Activated naive CD8-positive, alpha-beta T cell treated with anti-CD3 and anti-CD28 coated beads, Interleukin-2, amount 10 ng/mL, durations not matched to agents 7 days and 5 days (primary cell): ENCODE data around the gene CAMK2D. TPM values are rescaled to one million over a fixed set of nuclear protein-coding genes. Genes with fewer than 3 reads are reported as not detected.
"Not testable (repeated sequence)": the region's sequence is repeated elsewhere in the genome, so short reads cannot be mapped to it uniquely, and the experiment has no call there.

Experiments used
- ATAC-seq: fragments of 150-1000 bp; cut with Tn5 transposase; one replicate; pipeline ENCODE4 v1.10.0; 2021; ENCODE audit warnings: low read depth, moderate library complexity
- POLR2A ChIA-PET: fragments of 350-600 bp; sonication (Branson Sonifier 250); formaldehyde crosslinking; loops from one replicate; lab custom pipeline; 2021; ENCODE audit warnings: antibody characterized with exemption; lab: Charles Lee
- DNase-seq: peaks from one replicate; pipeline ENCODE4 v3.0.0; 2021
- H3K27ac Mint-ChIP-seq: one replicate; pipeline ENCODE4 v1.8.0; 2022; ENCODE audit warnings: mild to moderate bottlenecking, mixed read lengths
- H3K27me3 Mint-ChIP-seq: one replicate; pipeline ENCODE4 v1.8.0; 2022; ENCODE audit warnings: mild to moderate bottlenecking, moderate library complexity, mixed read lengths
- H3K36me3 Mint-ChIP-seq: one replicate; pipeline ENCODE4 v1.8.0; 2021; ENCODE audit warnings: mild to moderate bottlenecking, mixed read lengths
- H3K4me1 Mint-ChIP-seq: one replicate; pipeline ENCODE4 v1.8.0; 2021; ENCODE audit warnings: mixed read lengths
- H3K4me3 Mint-ChIP-seq: one replicate; pipeline ENCODE4 v1.8.0; 2022; ENCODE audit warnings: mild to moderate bottlenecking, moderate library complexity, mixed read lengths
- H3K9me3 Mint-ChIP-seq: one replicate; pipeline ENCODE4 v1.8.0; 2021; ENCODE audit warnings: mixed read lengths
- total RNA-seq, 2 experiments: library from RNA; stranded (reverse); gene quantifications; one replicate each; pipeline ENCODE4 v1.2.3, GENCODE V29; 2021

CAMK2D gene
- total RNA-seq, 2 experiments from 2014 or later: 34.8 to 35.5 TPM

DNA sequence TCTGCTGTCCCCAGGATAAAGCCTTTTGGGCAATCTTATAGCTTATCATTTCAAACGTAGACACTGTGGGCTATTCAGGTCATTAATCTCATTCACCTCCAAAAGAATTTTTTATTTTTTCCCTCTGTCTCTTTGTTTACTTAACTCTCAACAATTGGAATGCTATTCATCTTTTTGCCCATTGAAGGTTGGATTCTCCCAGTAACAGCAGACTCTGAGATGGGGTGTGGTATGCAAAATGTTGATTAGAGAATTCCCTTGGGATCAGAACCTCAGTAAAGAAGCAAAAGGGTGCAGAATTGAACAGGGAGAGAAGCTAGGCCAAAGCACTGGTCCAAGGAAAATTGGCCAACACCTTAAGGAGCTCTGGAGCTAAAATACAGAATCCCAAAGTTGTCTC is 60.4 kb downstream of the CAMK2D start:
- H3K9me3 Mint-ChIP-seq: no peaks in the 10 kb centered on the region
- peaks cover 8% of the 10 kb centered on the region for H3K4me1 Mint-ChIP-seq
- H3K36me3 Mint-ChIP-seq: peaks cover 22% of the 10 kb centered on the region
- no peak for DNase-seq
- POLR2A ChIA-PET: no interaction called here
- no peak overlapping the region for H3K4me3 Mint-ChIP-seq
- no peaks in the 10 kb centered on the region for H3K27me3 Mint-ChIP-seq
- no peak for ATAC-seq
- no peak overlapping the region for H3K27ac Mint-ChIP-seq

DNA sequence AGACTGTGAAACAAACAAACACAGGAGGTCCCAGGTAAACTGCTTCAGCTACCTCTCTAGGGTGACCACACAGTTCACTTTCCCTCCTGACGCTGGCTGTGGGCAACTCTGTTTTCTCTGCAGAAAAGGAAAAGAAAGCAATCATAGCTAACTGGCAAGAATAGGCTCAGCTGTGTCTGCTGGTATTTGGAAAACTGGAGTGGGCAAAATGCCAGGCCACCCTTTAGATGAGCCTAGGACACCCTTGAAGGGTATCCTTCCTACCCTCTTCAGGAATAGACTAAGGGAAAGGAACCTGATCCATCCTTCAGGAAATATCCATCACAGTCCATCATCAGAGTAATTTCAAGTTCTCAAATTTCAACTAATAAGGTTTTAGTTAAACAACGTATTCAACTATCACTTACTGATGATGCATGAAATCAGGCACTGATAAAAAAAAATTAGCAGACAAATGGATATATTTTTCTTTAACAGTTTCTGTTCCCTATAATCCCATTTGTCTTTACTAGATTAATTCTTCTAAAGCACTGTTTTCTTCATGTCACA is 60.9 kb downstream of the CAMK2D start:
- Mint-ChIP-seq H3K4me1 (peaks cover 8% of the 10 kb centered on the region), H3K4me3 (no peak overlapping the region), H3K36me3 (peaks cover 21% of the 10 kb centered on the region), H3K27me3 (no peaks in the 10 kb centered on the region), H3K27ac (no peak overlapping the region), H3K9me3 (no peaks in the 10 kb centered on the region)
- ATAC-seq (no peak), DNase-seq (no peak)
- POLR2A ChIA-PET: interaction anchor here (0.6 kb wide), 1 partner anchor 12 kb away, joined by 3 read pairs; no protein-coding TSS in a partner anchor

DNA sequence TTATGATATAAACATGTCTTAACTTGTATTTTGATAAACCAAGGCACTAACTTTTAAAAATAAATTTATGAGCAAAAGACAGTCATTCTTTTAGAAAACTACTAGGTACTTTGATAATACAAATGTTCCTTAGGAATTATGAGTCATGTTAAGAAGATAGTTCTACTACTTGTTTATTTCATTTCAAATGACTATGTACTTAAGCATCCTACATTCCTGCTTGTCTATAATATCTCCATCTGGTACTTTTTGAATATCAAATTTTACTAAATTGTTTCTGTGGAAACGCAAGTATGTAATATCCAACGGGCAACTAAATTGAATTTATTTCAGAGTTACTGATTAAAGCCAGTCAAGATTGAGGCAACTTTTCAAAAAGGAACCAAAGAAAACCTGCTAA is 61.8 kb downstream of the CAMK2D start:
- no peaks in the 10 kb centered on the region for H3K9me3 Mint-ChIP-seq
- ATAC-seq (no peak), DNase-seq (no peak)
- no peaks in the 10 kb centered on the region for H3K27me3 Mint-ChIP-seq
- H3K4me1 Mint-ChIP-seq: peaks cover 8% of the 10 kb centered on the region
- POLR2A ChIA-PET: no interaction called here
- H3K27ac Mint-ChIP-seq: no peak overlapping the region
- H3K4me3 Mint-ChIP-seq: no peak overlapping the region
- peaks cover 19% of the 10 kb centered on the region for H3K36me3 Mint-ChIP-seq

DNA sequence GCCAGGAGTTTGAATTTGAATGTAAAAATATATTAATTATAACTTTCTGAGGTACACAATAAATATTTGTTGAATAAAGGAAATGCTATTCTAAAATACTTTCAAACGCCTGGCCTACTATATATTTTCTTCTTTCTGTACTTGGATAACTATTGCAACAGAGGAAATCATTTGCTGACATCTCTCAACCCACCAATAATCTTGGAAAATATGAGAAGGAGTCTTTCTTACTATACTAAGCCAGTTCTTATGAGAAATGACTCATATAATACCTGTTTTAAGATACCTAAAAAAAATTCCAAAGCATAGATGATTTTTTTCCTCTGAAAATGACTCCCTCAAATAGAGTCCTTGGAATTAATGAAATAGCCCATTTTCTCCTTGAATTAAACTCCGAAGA is 64.1 kb downstream of the CAMK2D start:
- no peak for ATAC-seq
- no peak overlapping the region for H3K27ac Mint-ChIP-seq
- H3K9me3 Mint-ChIP-seq: no peaks in the 10 kb centered on the region
- H3K4me3 Mint-ChIP-seq: no peak overlapping the region
- peaks cover 17% of the 10 kb centered on the region for H3K4me1 Mint-ChIP-seq
- no peaks in the 10 kb centered on the region for H3K27me3 Mint-ChIP-seq
- POLR2A ChIA-PET: no interaction called here
- peaks cover 8% of the 10 kb centered on the region for H3K36me3 Mint-ChIP-seq
- DNase-seq: no peak

DNA sequence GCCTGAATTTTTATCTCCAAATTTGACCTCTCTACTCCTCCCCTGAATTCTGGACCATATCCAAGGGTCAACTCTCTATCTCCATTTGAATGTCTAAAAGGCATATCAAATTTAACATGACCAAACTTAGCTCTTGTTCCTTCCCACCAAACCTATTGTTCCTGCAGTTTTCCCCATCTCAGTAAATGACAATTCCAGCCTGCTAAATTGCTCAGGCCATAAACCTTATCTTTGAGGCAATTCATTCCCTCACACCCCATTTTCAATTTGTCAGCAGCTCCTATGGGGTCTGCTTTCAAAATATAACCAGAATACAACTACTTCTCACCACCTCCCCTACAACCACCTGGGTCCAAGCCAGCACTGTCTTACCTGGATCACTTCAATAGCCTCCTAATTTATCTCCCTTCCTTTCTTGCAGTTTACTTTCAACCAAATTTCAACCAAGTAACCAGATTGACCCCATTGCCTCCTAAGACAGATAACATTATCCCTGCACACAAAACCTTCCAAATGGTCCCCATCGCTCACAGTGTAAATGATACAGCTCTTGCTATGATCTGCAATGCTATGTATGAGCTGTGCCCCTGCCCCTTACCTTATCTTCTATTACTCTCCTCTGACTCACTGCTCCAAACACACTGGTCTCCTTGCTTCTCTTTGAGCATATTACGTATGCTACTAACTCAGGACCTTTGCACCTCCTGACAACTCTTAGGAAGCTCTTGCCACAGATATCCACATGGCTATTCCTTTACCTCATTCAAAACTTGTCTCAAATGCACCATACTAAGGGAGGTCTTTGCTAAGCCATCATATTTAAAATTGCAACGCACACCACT is 66.0 kb downstream of the CAMK2D start:
- DNase-seq: no peak
- peaks cover 2% of the 10 kb centered on the region for H3K9me3 Mint-ChIP-seq
- H3K4me3 Mint-ChIP-seq: no peak overlapping the region
- POLR2A ChIA-PET: no interaction called here
- H3K4me1 Mint-ChIP-seq: peaks cover 20% of the 10 kb centered on the region
- no peak overlapping the region for H3K27ac Mint-ChIP-seq
- no peaks in the 10 kb centered on the region for H3K27me3 Mint-ChIP-seq
- ATAC-seq: no peak
- H3K36me3 Mint-ChIP-seq: peaks cover 14% of the 10 kb centered on the region

DNA sequence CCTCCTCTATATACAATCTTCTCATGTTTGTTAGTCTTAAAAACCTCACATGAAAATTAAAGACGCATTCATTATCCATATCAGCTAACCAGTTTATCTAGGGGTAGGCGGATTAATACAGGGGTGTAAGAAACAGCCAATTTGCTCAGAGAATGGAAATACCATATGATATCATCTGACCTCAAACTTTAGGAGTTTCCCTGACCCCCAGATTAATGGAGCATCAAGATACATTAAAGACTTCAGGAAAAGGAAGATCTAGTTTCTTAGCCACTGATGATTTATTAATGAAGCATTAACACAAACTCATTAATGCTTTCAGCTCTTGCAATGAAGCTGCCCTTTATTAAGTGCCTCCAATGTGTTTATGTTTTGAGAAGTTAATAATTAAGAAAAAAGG is 67.5 kb downstream of the CAMK2D start:
- Mint-ChIP-seq H3K4me1 (peaks cover 26% of the 10 kb centered on the region), H3K9me3 (peaks cover 3% of the 10 kb centered on the region), H3K27me3 (no peaks in the 10 kb centered on the region), H3K4me3 (no peak overlapping the region), H3K27ac (no peak overlapping the region), H3K36me3 (peaks cover 19% of the 10 kb centered on the region)
- no peak for ATAC-seq
- POLR2A ChIA-PET: no interaction called here
- DNase-seq: no peak

DNA sequence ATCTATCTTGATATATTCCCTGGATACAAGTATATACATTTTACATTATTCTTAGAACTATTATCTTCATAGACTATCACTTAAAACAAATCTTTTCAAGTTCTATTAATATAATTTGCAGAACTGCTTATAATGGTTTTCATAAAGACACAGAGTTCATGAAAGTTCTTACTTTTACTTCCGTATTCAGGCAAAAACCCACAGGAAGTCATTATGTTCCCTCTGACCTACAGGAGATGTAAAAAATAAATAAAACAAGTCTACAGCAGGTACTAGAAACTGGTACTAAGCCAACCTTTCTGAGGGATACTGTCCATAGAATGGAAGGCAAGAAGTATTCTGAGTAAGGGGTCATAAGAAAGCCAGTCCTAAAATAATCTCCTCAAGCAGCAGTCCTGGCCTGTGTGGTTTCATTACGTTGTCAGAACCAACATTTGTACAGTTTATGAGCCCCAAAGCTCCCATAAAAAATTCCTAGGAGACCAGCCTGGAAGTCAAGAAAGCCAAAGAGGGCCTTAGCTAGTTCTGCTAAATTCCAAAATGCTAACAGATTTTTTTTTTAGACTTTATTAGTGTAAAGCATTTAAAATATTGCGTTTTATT is 68.6 kb downstream of the CAMK2D start:
- POLR2A ChIA-PET: no interaction called here
- H3K27ac Mint-ChIP-seq: peak overlapping the region; percentile 47
- DNase-seq (no peak), ATAC-seq (peak; percentile 64)
- peaks cover 26% of the 10 kb centered on the region for H3K36me3 Mint-ChIP-seq
- H3K4me1 Mint-ChIP-seq: peaks cover 32% of the 10 kb centered on the region
- H3K27me3 Mint-ChIP-seq: no peaks in the 10 kb centered on the region
- peaks cover 3% of the 10 kb centered on the region for H3K9me3 Mint-ChIP-seq
- peak overlapping the region; percentile 29 for H3K4me3 Mint-ChIP-seq

DNA sequence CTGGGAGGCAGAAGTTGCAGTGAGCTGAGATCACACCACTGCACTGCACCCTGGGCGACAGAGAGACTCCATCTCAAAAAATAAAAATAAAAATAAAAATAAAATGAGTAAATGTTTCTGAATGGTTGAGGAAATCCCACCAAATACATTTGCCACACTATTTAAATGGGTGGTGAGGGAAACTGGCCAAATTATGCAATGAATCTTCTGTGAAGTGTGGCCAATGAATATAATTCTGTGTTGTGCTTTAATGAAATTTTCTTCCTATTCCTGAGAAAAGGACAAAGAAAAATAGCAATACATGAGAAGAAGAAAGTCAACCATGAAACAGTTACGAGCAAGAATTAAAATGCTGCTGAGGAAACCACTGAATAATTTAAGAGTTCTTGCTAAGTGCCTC is 69.9 kb downstream of the CAMK2D start:
- Mint-ChIP-seq H3K27ac (no peak overlapping the region), H3K36me3 (peaks cover 29% of the 10 kb centered on the region), H3K27me3 (no peaks in the 10 kb centered on the region), H3K4me3 (no peak overlapping the region), H3K4me1 (peaks cover 41% of the 10 kb centered on the region), H3K9me3 (peaks cover 3% of the 10 kb centered on the region)
- DNase-seq: no peak
- POLR2A ChIA-PET: no interaction called here
- no peak for ATAC-seq

DNA sequence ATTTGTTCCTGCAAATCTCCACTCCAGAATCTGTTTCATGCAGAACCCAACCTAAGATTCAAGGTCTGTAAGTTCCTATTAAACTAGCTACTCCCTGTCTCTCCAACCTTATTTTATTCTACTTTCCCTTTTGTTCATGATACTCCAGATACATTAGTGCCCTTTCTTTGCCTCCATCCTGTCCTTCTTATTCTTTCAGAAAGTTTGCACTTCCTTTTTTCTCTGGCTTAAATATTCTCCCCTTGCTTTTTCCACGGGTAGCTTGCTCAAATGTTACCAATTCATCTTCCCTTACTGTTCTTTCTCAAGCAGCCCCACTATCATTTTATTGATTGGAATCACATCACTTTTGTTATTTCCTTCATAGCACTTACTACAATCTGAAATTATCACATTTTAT is 72.1 kb downstream of the CAMK2D start:
- Mint-ChIP-seq H3K4me3 (no peak overlapping the region), H3K36me3 (peaks cover 35% of the 10 kb centered on the region), H3K4me1 (peaks cover 50% of the 10 kb centered on the region), H3K27ac (no peak overlapping the region), H3K27me3 (no peaks in the 10 kb centered on the region), H3K9me3 (peaks cover 3% of the 10 kb centered on the region)
- DNase-seq: no peak
- ATAC-seq: no peak
- POLR2A ChIA-PET: interaction anchor here (0.7 kb wide), 1 partner anchor 11 kb away, joined by 3 read pairs; no protein-coding TSS in a partner anchor

DNA sequence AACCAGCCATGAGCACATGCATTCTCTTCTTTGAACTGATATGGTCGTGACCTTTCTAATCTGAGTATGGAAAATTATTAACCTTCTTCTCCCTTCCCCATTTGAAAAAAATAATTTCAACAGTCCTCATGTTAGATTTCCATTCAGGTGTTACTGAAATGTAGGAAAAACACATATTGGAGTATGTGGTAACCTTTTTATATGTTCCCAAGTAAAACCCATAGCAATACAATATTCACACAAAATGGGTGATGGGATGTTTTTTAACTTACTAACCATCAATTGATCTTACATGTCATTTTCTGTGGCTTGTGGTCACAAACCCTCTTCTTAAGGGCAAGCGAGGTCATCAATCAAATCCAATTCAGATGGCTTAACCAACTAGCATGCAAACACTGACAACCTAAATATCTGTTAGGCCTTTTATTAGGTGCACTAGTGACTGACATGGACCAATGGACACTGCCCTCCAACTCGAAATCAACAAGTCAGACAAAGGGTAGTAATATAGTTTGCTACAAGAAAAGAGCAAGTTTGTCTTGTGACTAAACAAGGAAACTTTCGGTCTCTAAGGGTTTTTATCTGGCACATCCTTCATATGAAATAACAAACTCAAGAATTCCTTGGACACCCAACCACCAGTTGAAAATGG is 74.3 kb downstream of the CAMK2D start:
- peaks cover 39% of the 10 kb centered on the region for H3K36me3 Mint-ChIP-seq
- peak overlapping the region; percentile 63 for H3K4me3 Mint-ChIP-seq

DNA sequence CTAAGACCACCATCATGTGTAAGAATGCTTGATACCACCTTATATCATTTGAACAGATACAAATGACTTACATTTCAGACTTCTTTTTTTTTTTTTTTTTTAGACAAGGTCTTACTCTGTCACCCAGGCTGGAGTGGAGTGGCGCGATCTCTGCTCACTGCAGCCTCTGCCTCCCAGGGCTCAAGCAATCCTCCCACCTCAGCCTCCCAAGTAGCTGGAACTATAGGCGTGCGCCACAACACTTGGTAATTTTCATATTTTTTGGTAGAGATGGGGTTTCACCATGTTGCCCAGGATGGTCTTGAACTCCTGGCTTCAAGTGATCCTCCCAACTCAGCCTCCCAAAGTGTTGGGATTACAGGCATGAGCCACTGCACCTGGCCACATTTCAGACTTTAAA is 76.4 kb downstream of the CAMK2D start:
- H3K27me3 Mint-ChIP-seq, POLR2A ChIA-PET, H3K4me3 Mint-ChIP-seq, DNase-seq, H3K9me3 Mint-ChIP-seq, ATAC-seq: not testable (repeated sequence)
- Mint-ChIP-seq H3K27ac (peak overlapping the region; percentile 54), H3K4me1 (peaks cover 48% of the 10 kb centered on the region), H3K36me3 (peaks cover 47% of the 10 kb centered on the region)

More for the DNA sequence above, 74.3 kb downstream of the CAMK2D start:
- POLR2A ChIA-PET: no interaction called here
- Mint-ChIP-seq H3K27me3 (no peaks in the 10 kb centered on the region), H3K27ac (peak overlapping the region; percentile 68), H3K9me3 (peaks cover 3% of the 10 kb centered on the region), H3K4me1 (peaks cover 55% of the 10 kb centered on the region)
- no peak for DNase-seq
- ATAC-seq: no peak

DNA sequence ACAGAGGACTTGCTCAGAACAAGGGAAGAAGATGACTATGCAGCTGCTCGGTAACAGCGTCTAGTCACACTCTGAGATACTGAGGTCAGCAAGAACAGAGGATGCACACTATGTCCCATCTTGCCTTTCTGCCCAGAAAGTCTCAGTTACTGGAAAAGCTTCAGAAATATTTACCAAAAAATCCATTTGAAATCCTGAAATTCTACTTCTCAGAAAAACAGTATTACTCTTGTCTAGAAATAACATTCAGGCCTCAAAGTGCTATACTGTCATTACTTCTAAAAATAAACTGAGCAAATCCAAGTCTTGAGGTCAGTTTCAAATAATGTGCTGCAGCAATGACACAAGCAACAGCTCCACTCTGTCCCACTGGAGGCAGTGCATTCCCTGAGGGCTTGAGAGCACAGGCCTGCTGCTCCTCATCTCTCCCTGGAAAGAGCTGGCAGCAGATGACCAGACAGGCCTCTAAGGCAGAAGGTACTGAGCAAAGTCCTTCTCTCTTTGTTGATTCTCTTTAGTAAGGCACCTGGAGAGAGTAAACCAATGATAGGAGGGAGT is 76.9 kb downstream of the CAMK2D start:
- Mint-ChIP-seq H3K4me1 (peaks cover 45% of the 10 kb centered on the region), H3K36me3 (peaks cover 44% of the 10 kb centered on the region), H3K9me3 (peaks cover 7% of the 10 kb centered on the region), H3K27me3 (no peaks in the 10 kb centered on the region), H3K27ac (peak overlapping the region; percentile 54), H3K4me3 (peak overlapping the region; percentile 76)
- DNase-seq (no peak), ATAC-seq (no peak)
- POLR2A ChIA-PET: interaction anchor here (1.1 to 1.3 kb wide), 2 partner anchors 48 to 77 kb away, joined by 3 read pairs; partner anchors contain the start of gene CAMK2D
